Subcutaneous abdominal adipose tissue (tissue), 5 donors: ENCODE results near the gene GSTT2.

ENCODE experiments used
- H3K27ac ChIP-seq: one replicate; pipeline ENCODE4 v1.7.0; 2013; ENCODE audit warnings: low read depth, mild to moderate bottlenecking, inconsistent platforms, low read length, moderate library complexity
- H3K27me3 ChIP-seq, 5 donors: one replicate each; pipeline ENCODE4 v1.7.0; 2013; ENCODE audit warnings: low read length in 5 of 5, inconsistent platforms in 1 of 5; ENCODE audit not compliant: control insufficient read depth in 5 of 5, insufficient read depth in 4 of 5
- H3K36me3 ChIP-seq, 5 donors: one replicate each; pipeline ENCODE4 v1.7.0; 2013; ENCODE audit warnings: low read length in 5 of 5; ENCODE audit not compliant: control insufficient read depth in 5 of 5, insufficient read depth in 5 of 5
- H3K4me1 ChIP-seq, 5 donors: one replicate each; pipeline ENCODE4 v1.7.0; 2013; ENCODE audit warnings: low read length in 5 of 5, mild to moderate bottlenecking in 3 of 5, moderate library complexity in 1 of 5; ENCODE audit not compliant: control insufficient read depth in 5 of 5, insufficient read depth in 5 of 5
- H3K4me3 ChIP-seq, 5 donors: one replicate each; pipeline ENCODE4 v1.7.0; 2013; ENCODE audit warnings: low read length in 5 of 5, low read depth in 1 of 5
- H3K9ac ChIP-seq, 5 donors: one replicate each; pipeline ENCODE4 v1.7.0; 2013; ENCODE audit warnings: low read length in 5 of 5, mild to moderate bottlenecking in 4 of 5, moderate library complexity in 3 of 5
- H3K9me3 ChIP-seq, 5 donors: one replicate each; pipeline ENCODE4 v1.7.0; 2013; ENCODE audit warnings: low read length in 5 of 5; ENCODE audit not compliant: control insufficient read depth in 5 of 5
- donor health status: healthy.
- donor health status: healthy.
- donor health status: healthy.
- donor health status: healthy.
- donor health status: healthy.

The GSTT2 gene

DNA sequence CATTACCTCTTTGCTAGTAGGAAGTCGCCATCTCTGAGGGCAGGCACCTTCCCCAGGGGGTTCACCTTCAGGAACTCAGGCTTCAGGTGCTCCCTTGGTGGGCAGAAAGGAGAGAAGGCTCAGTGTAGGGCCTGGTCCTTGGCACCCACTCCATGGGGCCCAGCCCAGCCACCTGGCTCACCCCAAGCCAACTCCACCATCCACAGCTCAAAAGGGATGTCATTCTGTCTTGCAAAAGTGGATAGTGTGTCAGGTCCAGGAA lies 28.0 kb downstream of the GSTT2 start:
- no peak overlapping the region for H3K4me3 ChIP-seq

DNA sequence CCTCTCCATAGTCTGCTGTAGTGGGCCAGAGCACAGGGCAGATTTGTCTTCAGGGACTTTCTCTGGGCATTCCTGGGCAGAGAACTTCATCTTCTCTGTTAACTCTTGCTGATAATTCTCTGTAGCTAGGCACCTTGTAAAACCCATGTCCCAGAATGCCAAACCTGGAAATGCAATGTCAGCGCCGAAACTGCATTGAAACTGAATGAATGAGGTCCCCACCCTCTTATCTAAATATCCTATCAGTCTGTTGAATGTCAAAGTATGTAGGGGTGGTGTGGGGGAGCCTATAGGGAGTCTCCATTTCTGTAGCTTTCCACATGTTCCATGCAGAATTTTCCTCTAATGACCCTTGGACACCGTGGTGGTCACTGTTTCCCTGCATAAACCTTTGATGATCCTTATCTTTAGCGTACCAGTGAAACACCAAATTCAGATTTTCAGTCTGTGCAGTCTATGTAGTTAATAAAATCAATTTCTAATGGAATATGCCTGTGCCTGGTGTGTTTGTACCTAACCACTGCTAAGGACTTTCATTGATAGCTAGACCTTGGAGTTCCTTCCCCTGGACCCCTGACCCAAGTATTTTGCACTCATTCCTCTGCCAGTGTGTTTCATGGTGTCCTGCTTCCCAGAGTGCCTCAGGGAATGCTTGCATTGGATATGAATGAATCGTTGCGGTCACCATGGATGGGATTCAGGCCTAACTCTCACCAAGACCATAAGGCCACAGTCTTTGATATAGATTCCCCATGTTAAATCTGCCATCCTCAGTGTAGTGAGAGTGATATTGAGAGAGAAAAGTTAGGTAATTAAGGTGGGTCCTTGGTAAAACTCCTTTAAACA lies 28.7 kb downstream of the GSTT2 start:
- peaks cover 5 to 28% (median 24%) of the 10 kb centered on the region in 5 donors for H3K4me1 ChIP-seq
- no peaks in the 10 kb centered on the region for H3K36me3 ChIP-seq
- H3K27ac ChIP-seq: no peak overlapping the region
- no peak overlapping the region for H3K4me3 ChIP-seq
- H3K27me3 ChIP-seq: no peaks in the 10 kb centered on the region
- H3K9me3 ChIP-seq: no peaks in the 10 kb centered on the region
- H3K9ac ChIP-seq: no peak overlapping the region

More for the DNA sequence above, 28.0 kb downstream of the GSTT2 start:
- H3K27ac ChIP-seq: no peak overlapping the region
- no peak overlapping the region for H3K9ac ChIP-seq
- no peaks in the 10 kb centered on the region for H3K36me3 ChIP-seq
- H3K27me3 ChIP-seq: no peaks in the 10 kb centered on the region
- H3K4me1 ChIP-seq: peaks cover 5 to 28% (median 24%) of the 10 kb centered on the region in 5 donors
- no peaks in the 10 kb centered on the region for H3K9me3 ChIP-seq

DNA sequence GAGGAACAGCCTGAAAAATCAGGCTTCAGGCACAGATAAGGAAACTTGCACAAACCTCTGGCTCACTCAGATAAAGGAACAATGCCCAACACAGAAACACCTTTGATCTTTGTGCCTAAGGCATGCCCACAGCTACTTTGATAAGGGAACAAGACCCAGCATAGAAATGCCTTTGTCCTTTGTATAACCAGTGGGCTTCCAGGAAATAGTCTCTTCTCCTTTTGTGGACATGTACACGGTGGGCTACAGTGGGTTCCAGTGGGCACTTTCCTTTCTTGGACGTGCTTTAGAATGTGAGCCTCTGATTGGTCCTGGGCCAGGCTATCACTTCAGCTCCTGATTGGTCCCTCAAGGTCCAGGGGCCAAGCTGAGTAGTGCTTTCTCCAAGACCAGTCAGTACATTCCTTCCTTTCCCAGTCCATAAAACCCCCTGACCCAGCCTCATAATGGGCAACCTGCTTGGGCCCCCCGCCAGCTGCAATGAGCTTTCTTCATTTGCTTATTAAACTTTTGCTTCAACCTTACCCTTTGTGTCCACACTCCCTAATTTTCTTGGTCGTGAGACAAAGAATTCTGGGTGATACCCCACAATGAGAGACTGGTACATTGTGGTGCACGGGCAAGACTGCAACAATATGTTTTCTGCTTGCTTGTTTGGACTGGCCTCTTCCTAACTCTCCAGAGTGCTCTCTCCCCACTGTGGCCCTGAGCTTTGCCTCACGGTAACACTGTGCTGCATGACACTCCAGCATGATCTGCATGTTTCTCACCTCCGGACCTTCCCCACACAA lies 29.5 kb downstream of the GSTT2 start:
- peaks cover 5 to 28% (median 24%) of the 10 kb centered on the region in 5 donors for H3K4me1 ChIP-seq
- H3K4me3 ChIP-seq: no peak overlapping the region
- no peak overlapping the region for H3K9ac ChIP-seq
- H3K36me3 ChIP-seq: no peaks in the 10 kb centered on the region
- H3K27ac ChIP-seq: no peak overlapping the region
- H3K9me3 ChIP-seq: no peaks in the 10 kb centered on the region
- H3K27me3 ChIP-seq: no peaks in the 10 kb centered on the region

DNA sequence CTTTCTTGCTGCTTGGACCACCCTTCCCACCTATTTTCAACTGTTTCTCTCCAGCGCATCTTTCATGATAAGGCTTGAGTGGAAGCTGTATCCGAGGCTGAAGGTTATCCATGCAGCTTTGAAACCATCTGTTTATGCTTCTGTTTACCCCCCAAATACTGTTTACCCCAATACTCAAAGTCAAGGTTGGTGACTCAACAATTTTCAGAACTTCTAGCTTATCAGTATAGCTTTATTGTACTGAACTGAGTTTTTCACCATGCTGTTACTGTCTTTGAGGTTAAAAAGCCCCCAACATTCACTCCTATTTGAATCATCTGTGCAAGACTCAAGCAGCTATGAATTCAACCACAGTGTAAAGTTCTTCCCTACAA lies 30.1 kb downstream of the GSTT2 start:
- Histone ChIP-seq H3K9ac (no peak overlapping the region), H3K9me3 (no peaks in the 10 kb centered on the region), H3K27ac (no peak overlapping the region), H3K4me1 (peaks cover 5 to 27% (median 24%) of the 10 kb centered on the region in 5 donors), H3K4me3 (no peak overlapping the region), H3K27me3 (no peaks in the 10 kb centered on the region), H3K36me3 (no peaks in the 10 kb centered on the region)

DNA sequence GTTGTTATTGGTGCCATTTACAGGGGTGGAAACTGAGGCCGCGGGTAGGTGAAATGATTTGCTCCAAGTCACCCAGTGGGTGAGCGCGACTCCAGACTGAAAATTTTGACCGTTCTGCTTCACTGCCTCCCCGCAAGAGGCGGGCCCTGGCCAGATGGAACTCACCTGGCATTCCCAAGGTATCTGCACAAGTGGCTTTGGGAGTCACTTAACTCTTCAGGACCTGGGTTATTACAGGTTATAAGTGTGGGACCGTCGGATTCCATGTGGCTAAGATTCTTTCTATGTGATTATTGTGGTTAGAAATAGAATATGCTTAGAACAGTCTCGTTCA lies 31.8 kb downstream of the GSTT2 start:
- no peaks in the 10 kb centered on the region for H3K36me3 ChIP-seq
- H3K4me1 ChIP-seq: peaks cover 2 to 19% (median 16%) of the 10 kb centered on the region in 5 donors
- H3K27ac ChIP-seq: peak overlapping the region; percentile 52
- no peaks in the 10 kb centered on the region for H3K27me3 ChIP-seq
- H3K4me3 ChIP-seq: peak overlapping the region; percentile 87 to 93 (median 92)
- H3K9ac ChIP-seq: peak overlapping the region; percentile 59 to 95 (median 87)
- H3K9me3 ChIP-seq: no peaks in the 10 kb centered on the region

DNA sequence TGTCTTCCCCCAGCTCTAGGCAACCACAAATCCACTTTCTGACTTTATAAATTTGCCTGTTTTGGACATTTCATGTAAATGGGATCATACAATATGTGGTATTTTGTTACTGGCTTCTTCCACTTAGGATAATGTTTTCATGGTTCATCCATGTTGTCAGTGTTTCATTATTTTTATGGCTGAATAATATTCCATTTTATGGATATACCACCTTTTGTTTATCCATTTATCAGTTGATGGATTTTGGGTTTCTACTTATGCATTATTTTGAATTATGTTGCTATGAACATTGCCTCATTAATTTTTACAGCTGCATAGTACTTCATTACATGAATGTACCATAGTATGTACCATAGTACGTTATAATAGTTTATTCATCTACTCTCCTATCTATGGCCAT lies 36.2 kb downstream of the GSTT2 start:
- no peak overlapping the region for H3K27ac ChIP-seq
- no peaks in the 10 kb centered on the region for H3K27me3 ChIP-seq
- H3K4me1 ChIP-seq: peaks cover 2 to 15% (median 13%) of the 10 kb centered on the region in 5 donors
- H3K4me3 ChIP-seq: no peak overlapping the region
- no peaks in the 10 kb centered on the region for H3K9me3 ChIP-seq
- H3K36me3 ChIP-seq: peaks cover 0 to 2% (median 0%) of the 10 kb centered on the region in 5 donors
- H3K9ac ChIP-seq: no peak overlapping the region

DNA sequence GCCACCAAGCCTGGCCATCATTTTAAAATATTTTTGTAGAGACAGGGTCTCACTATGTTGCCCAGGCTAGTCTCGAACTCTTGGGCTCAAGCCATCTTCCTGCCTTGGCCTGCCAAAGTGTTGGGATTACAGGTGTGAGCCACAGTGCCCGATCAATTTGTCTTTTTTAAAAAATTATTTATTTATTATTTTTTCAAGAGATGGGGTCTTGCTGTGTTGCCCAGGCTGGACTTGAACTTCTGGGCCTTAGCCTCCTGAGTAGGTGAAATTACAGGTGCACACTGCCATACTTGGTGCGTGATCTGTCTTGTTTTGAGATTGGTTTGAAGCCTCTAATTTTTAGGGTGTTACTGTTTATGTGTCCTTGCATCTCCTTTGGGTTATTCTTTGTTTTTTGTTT lies 41.4 kb downstream of the GSTT2 start:
- H3K36me3 ChIP-seq: peaks cover 0 to 2% (median 0%) of the 10 kb centered on the region in 5 donors
- no peak overlapping the region for H3K27ac ChIP-seq
- no peaks in the 10 kb centered on the region for H3K27me3 ChIP-seq
- no peak overlapping the region for H3K9ac ChIP-seq
- no peaks in the 10 kb centered on the region for H3K4me1 ChIP-seq
- no peak overlapping the region for H3K4me3 ChIP-seq
- H3K9me3 ChIP-seq: peaks cover 0 to 3% (median 3%) of the 10 kb centered on the region in 5 donors

DNA sequence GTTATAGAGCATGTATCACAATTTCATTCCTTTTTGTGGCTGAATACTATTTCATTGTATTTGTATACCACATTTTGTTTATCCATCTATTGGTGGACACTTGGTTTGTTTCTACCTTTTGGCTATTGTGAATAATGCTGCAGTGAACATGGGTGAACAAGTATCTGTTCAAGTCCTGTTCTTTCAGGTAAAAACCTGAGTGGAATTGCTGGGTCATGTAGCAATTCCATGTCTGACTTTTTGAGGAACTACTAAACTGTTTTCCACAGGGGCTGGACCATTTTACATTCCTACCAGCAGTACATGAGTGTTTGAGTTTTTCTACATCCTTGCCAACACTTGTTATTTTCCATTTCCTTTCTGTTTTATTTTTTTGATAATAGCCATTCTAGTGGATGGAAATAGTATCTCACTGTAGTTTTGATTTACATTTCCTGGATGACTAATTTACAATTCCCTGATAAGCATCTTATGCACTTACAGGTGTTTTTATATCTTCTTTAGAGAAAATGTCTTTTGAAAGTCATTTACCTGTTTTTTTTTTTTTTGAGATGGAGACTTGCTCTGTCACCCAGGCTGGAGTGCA lies 43.4 kb downstream of the GSTT2 start:
- H3K27ac ChIP-seq: no peak overlapping the region
- H3K9me3 ChIP-seq: peaks cover 0 to 3% (median 3%) of the 10 kb centered on the region in 5 donors
- peaks cover 0 to 2% (median 0%) of the 10 kb centered on the region in 5 donors for H3K36me3 ChIP-seq
- H3K4me3 ChIP-seq: no peak overlapping the region
- H3K4me1 ChIP-seq: peaks cover 0 to 8% (median 0%) of the 10 kb centered on the region in 5 donors
- H3K9ac ChIP-seq: no peak overlapping the region
- no peaks in the 10 kb centered on the region for H3K27me3 ChIP-seq

DNA sequence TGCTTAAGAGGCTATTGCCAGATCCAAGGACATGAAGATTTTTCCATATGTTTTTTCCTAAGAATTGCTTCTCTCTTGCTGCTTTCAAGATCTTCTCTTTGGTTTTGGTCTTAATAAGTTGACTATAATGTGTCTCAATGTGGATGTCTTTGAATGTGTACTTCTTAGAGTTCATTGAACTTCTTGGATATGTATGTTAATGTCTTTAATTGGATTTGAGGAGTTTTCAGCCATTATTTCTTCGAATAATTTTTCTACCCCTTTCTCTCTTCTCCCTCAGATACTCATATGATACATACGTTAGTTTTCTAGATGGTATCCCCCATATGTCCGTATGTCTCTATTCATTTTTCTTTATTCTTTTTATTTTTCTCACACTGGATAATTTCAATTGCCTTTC lies 44.4 kb downstream of the GSTT2 start:
- Histone ChIP-seq H3K27me3 (no peaks in the 10 kb centered on the region), H3K36me3 (peaks cover 0 to 2% (median 0%) of the 10 kb centered on the region in 5 donors)

DNA sequence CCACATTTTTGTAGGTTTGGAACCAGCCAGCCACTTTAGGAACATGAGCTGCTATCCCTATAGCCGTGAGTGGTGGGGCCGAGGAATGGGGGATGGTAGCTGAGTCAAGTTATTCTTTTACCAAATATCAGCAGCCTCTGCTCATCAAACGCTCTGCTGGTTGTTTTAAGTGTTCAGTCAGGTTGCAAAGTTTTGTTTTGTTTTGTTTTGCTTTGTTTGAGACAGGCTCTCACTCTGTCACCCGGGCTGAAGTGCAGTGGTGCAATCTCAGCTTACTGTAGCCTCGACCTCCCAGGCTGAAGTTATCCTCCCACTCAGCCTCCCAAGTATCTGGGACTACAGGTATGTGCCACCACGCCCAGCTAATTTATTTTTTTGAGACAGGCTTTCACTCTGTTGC lies 45.5 kb downstream of the GSTT2 start:
- H3K9ac ChIP-seq: no peak overlapping the region
- H3K4me1 ChIP-seq: peaks cover 0 to 8% (median 0%) of the 10 kb centered on the region in 5 donors

More for the DNA sequence above, 44.4 kb downstream of the GSTT2 start:
- no peak overlapping the region for H3K27ac ChIP-seq
- H3K4me1 ChIP-seq: peaks cover 0 to 8% (median 0%) of the 10 kb centered on the region in 5 donors
- H3K9me3 ChIP-seq: peaks cover 0 to 3% (median 3%) of the 10 kb centered on the region in 5 donors
- no peak overlapping the region for H3K9ac ChIP-seq
- no peak overlapping the region for H3K4me3 ChIP-seq

More for the DNA sequence above, 45.5 kb downstream of the GSTT2 start:
- Histone ChIP-seq H3K9me3 (peaks cover 0 to 3% (median 3%) of the 10 kb centered on the region in 5 donors), H3K27ac (no peak overlapping the region), H3K36me3 (peaks cover 0 to 2% (median 0%) of the 10 kb centered on the region in 5 donors), H3K4me3 (no peak overlapping the region), H3K27me3 (no peaks in the 10 kb centered on the region)
